H1 (cell line): ENCODE results near the gene RILPL1. TPM values are rescaled to one million over a fixed set of nuclear protein-coding genes. Genes with fewer than 3 reads are reported as not detected.

Source experiments
- ATF2 ChIP-seq: IDR thresholded peaks from 2 replicates; pipeline ENCODE4 v1.6.1; 2012; ENCODE audit warnings: low read length, inconsistent platforms
- CTBP2 ChIP-seq: IDR thresholded peaks from 2 replicates; pipeline ENCODE4 v1.7.0; 2011; ENCODE audit warnings: borderline replicate concordance, mild to moderate bottlenecking, moderate library complexity, mixed read lengths, low read length; ENCODE audit not compliant: insufficient read depth, insufficient read length
- RAD21 ChIP-seq, 2 experiments: IDR thresholded peaks in 1 of 2; conservative IDR thresholded peaks in 1 of 2; 2 replicates each; pipeline ENCODE4 v1.6.1; 2011; ENCODE audit warnings: low read depth in 2 of 2, low read length in 2 of 2, improper control_type of control experiment in 1 of 2, inconsistent platforms in 1 of 2, mild to moderate bottlenecking in 1 of 2, moderate library complexity in 1 of 2
- polyA plus RNA-seq, 7 experiments: library from polyadenylated mRNA; depleted of rRNA in 3 of 7; stranded (reverse) in 5 of 7; unstranded in 2 of 7; fragments of >200 nt in 5 of 7; fragments of 200-250 nt in 2 of 7; gene quantifications; 1 replicate in 5 of 7; 2 replicates in 1 of 7; 4 replicates in 1 of 7; pipeline versions ENCODE4 v1.2.1 to v1.2.3, GENCODE V29; 2011 to 2013; ENCODE audit warnings: missing spikeins in 2 of 7, mixed read lengths in 2 of 7
- total RNA-seq: library from RNA; stranded (reverse); fragmentation: NEBNext Ultra II Directional; extraction: Animal tissue kit (Norgen Biotek cat#: 25700); gene quantifications from 2 replicates; pipeline ENCODE4 v1.2.1, GENCODE V29; 2021

RILPL1 gene
- total and polyA plus RNA-seq, 2 of the 8 experiments (the other 6 are each of a cell fraction or from before 2014, with no cell fraction given), result 6.7 to 9.4 TPM

GRCh38 chr12:123576611-123577010, 43.1 kb upstream of the RILPL1 start (continued):
- TF ChIP-seq RAD21 (IDR thresholded peaks at IDR 0.05 in 1 of 2, conservative IDR thresholded peaks at IDR 0.05 in 1 of 2; ENCODE audit: low read depth in 2 of 2, low read length in 2 of 2) (no peak), ATF2 (no peak), CTBP2 (no peak)
